Effector CD8-positive, alpha-beta T cell (primary cell): Measurements from ENCODE around the gene RNF14.
"Not testable (repeated sequence)": the region's sequence is repeated elsewhere in the genome, so short reads cannot be mapped to it uniquely, and the experiment has no call there.

Experiments used
- DNase-seq: peaks from one replicate; lab custom pipeline; 2025; lab: John Stamatoyannopoulos, UW
- total RNA-seq, 4 experiments: gene quantifications; one replicate each; lab custom pipeline; 2026; lab: John Stamatoyannopoulos, UW

RNF14 gene
- 46.8 to 63.7 (median 51.7) reads per million in 4 experiments for total RNA-seq

DNA sequence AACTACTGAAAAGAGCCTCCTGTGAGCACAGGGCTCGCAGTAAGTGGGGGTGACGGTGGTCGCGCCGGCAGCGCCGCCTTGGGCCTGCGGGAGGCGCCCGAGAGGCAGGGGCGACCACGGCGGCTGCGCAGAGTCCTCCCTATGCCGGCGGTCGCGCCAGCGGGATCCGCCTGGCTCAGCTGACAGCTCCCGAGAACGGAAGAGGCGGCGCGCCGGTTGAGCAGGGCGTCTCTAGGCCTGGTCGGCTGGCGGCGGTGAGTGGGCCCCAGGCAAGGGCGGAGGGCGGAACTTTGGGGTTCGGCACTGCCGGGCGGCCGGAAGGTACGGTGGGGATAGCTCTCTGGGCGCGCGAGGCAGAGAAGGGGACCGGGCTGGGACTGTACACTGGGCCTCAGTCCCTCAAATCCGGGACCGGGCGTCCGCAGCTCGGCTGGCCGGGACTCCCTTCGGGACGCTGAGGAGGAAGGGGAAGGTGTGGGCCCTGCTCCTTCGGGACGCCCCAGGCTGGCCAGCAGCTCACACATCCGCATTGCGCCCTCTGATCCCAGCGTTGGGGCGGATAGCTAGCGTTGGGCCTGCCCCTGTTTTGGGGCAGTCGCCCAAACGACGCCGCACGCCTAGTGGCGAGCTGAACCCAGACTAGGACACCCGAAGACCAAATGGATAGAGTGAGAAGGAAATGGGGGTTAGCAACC, at the start of gene RNF14:
RNF14 (plus strand) TSS at position 192 of the 695 bp plus-strand sequence. CDS start 4,484 bp downstream, outside the sequence.
- peak; percentile 87 for DNase-seq

- DNase-seq: no peak
These were observed 49.4 kb upstream of the RNF14 start for GRCh38 chr5:141919218-141920119.

DNA sequence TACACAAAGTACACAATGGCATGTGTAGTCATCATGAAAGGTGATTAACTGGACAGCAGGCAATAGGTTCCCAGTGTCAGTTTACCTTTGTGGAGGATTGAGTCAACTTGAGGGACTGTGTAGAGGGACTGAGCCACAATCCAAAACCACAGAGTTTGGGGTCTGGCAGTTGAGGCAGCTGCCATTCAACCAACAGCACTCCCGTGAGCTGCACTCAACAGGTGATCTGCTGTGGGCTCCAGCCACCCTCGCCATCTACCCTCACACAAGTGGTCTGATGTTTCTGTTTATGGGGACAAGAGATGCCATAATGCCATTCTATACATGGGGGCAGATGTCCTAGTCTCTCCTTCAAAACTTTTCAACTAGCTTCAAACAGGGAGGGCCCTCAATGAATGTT, 48.1 kb upstream of the RNF14 start:
- DNase-seq: no peak

- DNase-seq: not testable (repeated sequence)
These were observed 46.0 kb upstream of the RNF14 start for GRCh38 chr5:141922827-141923447.

DNA sequence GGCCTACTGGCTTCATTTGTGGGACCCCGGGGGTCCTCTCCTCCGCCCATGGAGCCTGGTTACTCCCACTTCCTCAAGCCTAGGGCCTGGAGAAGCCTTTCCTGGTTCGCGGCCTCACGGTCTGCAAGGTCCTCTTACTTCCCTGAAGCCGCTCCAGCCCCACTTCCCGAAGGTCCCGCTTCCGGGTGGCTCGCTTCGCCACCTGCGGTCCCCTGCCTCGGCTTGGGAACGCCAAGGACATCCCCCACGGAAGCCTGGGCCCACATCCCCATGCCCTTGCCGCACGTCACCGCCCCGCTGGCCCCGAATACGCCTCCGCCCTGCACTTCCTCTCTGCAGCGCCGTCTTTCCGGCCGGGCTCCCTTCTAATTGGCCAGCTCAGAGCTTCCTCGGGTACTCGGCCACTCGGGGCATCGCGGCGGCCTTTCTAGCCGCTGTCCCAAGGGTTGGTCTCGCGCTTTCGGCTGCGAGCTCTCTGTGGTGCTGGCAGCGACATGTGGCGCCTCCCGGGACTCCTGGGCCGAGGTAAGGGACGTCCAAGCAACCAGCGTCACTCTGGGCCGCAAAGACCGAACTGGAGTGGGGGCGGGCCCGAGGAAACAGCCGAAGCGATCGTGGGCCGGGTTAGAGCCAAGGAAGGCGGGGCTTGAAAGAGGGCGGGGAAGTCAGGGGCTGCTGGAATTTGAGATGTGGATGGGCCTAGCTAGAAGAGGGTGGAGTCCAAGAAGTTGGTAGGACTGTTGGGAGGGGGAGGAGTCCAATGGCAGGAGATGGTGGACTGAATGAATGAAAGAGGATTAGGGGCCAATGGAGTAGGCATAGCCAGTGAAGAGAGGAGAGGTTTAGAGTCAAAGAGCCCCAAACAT, 45.2 kb upstream of the RNF14 start, which contains the start of gene DELE1:
DELE1 (plus strand) TSS at position 424 of the 866 bp plus-strand sequence; CDS start at position 495, 71 bp downstream.
- DNase-seq: peak; percentile 78

DNA sequence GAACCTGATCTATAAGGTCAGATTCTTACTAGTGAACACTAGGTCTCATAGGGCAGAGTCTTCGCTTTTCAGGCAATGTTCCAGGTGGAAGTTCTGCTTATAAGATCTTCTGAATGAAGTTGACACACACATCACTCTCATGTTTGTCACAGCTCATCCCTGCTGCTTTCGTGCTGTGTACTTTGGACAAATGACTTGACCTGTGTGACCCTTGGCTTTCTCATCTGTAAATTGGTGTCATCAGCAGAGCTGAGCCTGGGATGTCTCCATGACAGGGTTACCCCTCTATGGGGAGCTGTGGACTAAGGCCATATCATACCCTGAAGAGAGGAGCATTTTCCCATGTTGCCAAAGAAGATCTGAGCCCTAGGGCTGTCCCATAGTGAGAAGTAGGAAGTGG, 42.5 kb upstream of the RNF14 start:
- DNase-seq: no peak

DNA sequence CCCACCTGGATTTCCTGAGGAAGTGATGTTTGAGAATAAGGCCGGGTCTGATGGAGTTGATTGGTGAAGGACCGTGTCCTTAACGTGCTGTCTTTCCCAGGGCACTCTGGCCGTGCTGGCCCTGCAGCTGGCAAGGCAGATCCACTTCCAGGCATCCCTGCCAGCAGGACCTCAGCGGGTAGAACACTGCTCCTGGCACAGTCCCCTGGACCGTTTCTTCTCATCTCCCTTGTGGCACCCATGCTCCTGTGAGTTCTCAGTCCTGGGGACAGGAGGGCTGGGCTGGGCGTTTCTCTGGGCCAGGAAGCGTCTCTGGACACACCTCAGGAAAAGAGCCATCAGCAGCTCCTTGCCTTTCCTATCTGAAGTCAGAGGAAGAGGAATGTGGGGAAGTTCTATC, 40.9 kb upstream of the RNF14 start:
- DNase-seq: no peak

GRCh38 chr5:141929398-141930058, 39.4 kb upstream of the RNF14 start:
- no peak for DNase-seq

GRCh38 chr5:141931694-141932093, 37.2 kb upstream of the RNF14 start:
- DNase-seq: no peak

GRCh38 chr5:141933151-141933550, 35.8 kb upstream of the RNF14 start:
- no peak for DNase-seq

GRCh38 chr5:141934099-141934844, 34.6 kb upstream of the RNF14 start:
- DNase-seq: no peak

DNA sequence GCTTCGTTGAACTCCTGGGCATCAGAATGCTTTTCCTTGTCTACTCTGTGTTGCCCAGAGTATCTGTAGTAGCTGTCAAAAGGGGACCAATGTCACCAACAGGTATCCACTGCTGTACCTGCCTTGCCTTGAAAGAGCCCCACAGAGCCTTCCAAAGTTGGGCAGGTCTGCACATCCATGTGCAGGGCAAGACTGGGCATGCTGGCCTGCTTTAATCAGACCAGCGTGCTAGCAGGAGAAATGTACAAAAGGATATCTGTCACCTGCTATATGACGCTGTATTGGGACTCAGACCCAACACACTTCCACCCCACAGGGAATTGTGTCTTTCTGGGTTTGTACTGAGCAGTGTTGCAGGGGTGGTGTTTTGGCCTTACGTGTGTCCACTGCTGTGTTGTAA, 33.4 kb upstream of the RNF14 start:
- no peak for DNase-seq

- DNase-seq: no peak
These were observed 28.1 kb upstream of the RNF14 start for GRCh38 chr5:141940695-141941271.

GRCh38 chr5:141941307-141941706, 27.6 kb upstream of the RNF14 start:
- no peak for DNase-seq

GRCh38 chr5:141941779-141942178, 27.1 kb upstream of the RNF14 start:
- no peak for DNase-seq

GRCh38 chr5:141942185-141942857, 26.6 kb upstream of the RNF14 start:
- DNase-seq: no peak

- no peak for DNase-seq
These were observed 24.8 kb upstream of the RNF14 start for GRCh38 chr5:141944076-141944475.

DNA sequence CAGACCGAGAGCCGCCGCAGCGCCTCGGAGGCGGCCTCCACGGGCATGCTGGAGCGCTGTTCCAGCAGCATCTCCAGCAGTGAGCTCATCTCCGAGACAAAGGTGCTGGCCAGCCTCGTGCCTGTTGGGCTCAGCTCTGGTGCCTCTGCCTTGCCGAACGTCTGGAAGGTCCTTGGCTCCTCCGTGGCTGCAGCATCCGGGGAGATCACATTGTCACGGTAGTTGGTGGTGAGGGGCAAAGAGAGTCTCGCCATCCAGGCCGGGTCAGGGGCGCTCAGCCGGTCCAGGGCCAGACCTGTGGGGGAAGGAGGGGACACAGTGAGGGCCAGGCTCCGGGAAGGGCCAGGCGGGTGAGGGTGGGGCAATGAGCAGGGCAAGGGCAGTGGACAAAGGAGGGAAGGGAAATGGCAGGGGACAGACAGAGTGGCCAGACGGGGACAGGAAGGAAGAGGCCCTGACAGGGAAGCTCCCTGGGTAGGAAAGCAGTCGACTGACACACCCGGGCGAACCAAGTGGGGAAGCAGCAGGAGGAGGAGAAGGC, 23.3 kb upstream of the RNF14 start:
- no peak for DNase-seq

DNA sequence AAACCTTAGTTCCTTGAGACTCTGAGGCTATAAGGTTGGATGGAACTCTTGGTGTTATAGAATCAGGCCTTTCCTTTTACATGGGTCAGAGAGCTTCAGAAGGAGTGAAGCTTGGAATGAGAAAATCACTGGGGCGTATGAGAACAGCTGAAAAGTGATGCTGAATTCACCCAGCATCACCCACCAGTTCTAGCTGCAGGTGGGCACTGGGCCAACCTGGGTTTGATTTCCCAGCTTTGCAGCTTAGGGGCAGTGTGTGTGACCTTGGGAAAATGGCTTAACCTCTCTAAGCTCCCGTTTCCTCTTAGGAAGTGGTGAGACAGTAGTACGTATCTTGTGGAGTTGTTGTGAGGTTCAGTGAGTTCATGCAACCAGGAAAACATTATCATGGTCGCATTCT, 21.6 kb upstream of the RNF14 start:
- no peak for DNase-seq
